ENCODE data around the gene WDPCP. TPM values are rescaled to one million over a fixed set of nuclear protein-coding genes. Genes with fewer than 3 reads are reported as not detected.

The WDPCP gene
- total and polyA plus RNA-seq, 2 donors (not counting 1 experiment from before 2014, with no cell fraction given), result 5.6 to 22.8 TPM

DNA sequence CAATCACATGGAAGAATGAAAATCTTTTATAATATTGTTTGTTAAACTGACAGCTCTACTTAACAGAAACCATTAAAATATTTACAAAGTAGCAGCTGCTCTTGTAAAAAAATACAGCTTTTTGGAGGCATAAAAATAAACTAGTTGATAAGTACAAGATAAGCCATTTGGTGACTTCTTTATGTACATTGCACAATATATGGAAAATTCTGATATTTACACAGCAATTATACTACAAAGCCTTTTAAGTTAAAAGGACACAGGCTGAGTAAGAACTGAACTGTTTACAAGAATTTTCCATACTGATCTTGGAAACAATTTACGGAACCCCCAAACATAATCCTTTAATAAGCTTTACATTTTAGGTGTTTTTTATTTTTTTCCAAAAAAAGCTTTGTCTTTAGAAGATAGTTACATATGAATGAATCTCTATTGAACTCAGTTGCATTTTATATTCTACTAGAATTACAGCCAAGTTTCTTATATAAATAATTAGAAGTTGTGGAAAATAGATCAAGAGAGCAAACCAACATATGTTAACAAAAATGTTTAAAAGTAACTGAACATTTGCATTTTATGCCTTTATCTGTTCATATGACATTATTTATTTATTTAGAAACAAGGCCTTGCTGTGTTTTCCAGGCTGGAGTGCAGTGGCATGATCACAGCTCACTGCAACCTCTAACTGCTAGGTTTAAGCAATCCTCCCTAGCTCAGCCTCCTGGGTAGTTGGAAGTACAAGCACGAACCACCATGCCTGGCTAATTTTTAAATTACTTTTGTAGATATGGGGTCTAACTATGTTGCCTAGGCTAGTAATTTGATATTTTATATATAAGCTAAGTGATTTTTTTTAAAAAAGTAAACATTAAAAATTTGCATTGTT lies 395.1 kb downstream of the WDPCP start:
- CTCF ChIA-PET, result no interaction called here
- Mint-ChIP-seq H3K4me1 (no peaks in the 10 kb centered on the region), H3K27ac (no peak overlapping the region), H3K9me3 (ENCODE audit: insufficient read depth) (peaks cover 11% of the 10 kb centered on the region), H3K4me3 (no peak overlapping the region), H3K27me3 (no peaks in the 10 kb centered on the region)
- no peak overlapping the region for H3K4me3 ChIP-seq (ENCODE audit: control extremely low read depth in 1 of 5, extremely low read depth in 1 of 5, insufficient read depth in 1 of 5, low read depth in 2 of 5, low read length in 4 of 5)
- POLR2A ChIA-PET, result no interaction called here
- no peak overlapping the region for H3K27ac ChIP-seq (ENCODE audit: low read length in 2 of 2)
- no peaks in the 10 kb centered on the region for H3K4me1 ChIP-seq (ENCODE audit: control insufficient read depth in 2 of 2, insufficient read depth in 2 of 2, low read length in 2 of 2)
- no peaks in the 10 kb centered on the region for H3K27me3 ChIP-seq (replicated peaks in 1 of 4; ENCODE audit: control extremely low read depth in 1 of 4, control insufficient read depth in 3 of 4, insufficient read depth in 4 of 4, low read length in 3 of 4)
- DNase-seq (no peak), ATAC-seq (ENCODE audit: low read depth) (no peak)
- no peak overlapping the region for H2AFZ ChIP-seq (ENCODE audit: insufficient read depth, low read depth, low read length, poor library complexity, severe bottlenecking)
- H3K9ac ChIP-seq (ENCODE audit: low read length), result no peak overlapping the region
- H3K4me2 ChIP-seq (replicated peaks; ENCODE audit: low read depth, low read length, poor library complexity, severe bottlenecking), result no peak overlapping the region
- H3K9me3 ChIP-seq (ENCODE audit: control extremely low read depth in 1 of 3, control insufficient read depth in 2 of 3, insufficient read depth in 1 of 3, low read length in 2 of 3), result peaks cover 3 to 16% (median 10%) of the 10 kb centered on the region in 3 donors
- H4K20me1 ChIP-seq (ENCODE audit: control insufficient read depth, insufficient read depth, low read length, poor library complexity, severe bottlenecking), result no peaks in the 10 kb centered on the region
- TF ChIP-seq EZH2 (IDR thresholded peaks at IDR 0.05; ENCODE audit: borderline replicate concordance, insufficient read depth, low read depth, low read length, poor library complexity, severe bottlenecking) (no peak), CTCF (IDR thresholded peaks at IDR 0.05) (no peak)
- no peaks in the 10 kb centered on the region for H3K79me2 ChIP-seq (ENCODE audit: control insufficient read depth, insufficient read depth, low read length)
- no peaks in the 10 kb centered on the region for H3K36me3 ChIP-seq (replicated peaks in 1 of 2; ENCODE audit: control extremely low read depth in 1 of 2, control insufficient read depth in 1 of 2, extremely low read depth in 1 of 2, insufficient read depth in 2 of 2, low read length in 1 of 2)
- intact Hi-C loops (cut with micrococcal nuclease), result no loop called here
- no CpG with 5 or more reads among the region's 2 CpGs for WGBS (ENCODE audit: insufficient coverage)

GRCh38 chr2:63192169-63192888 lies 395.9 kb downstream of the WDPCP start:
- no peaks in the 10 kb centered on the region for H3K36me3 ChIP-seq (replicated peaks in 1 of 2; ENCODE audit: control extremely low read depth in 1 of 2, control insufficient read depth in 1 of 2, extremely low read depth in 1 of 2, insufficient read depth in 2 of 2, low read length in 1 of 2)
- Mint-ChIP-seq H3K27ac (no peak overlapping the region), H3K9me3 (ENCODE audit: insufficient read depth) (peaks cover 13% of the 10 kb centered on the region), H3K4me3 (no peak overlapping the region), H3K4me1 (no peaks in the 10 kb centered on the region), H3K27me3 (no peaks in the 10 kb centered on the region)
- ATAC-seq (ENCODE audit: low read depth) (no peak), DNase-seq (no peak)
- H3K9ac ChIP-seq (ENCODE audit: low read length), result no peak overlapping the region
- TF ChIP-seq EZH2 (IDR thresholded peaks at IDR 0.05; ENCODE audit: borderline replicate concordance, insufficient read depth, low read depth, low read length, poor library complexity, severe bottlenecking) (no peak), CTCF (IDR thresholded peaks at IDR 0.05) (no peak)
- H3K4me1 ChIP-seq (ENCODE audit: control insufficient read depth in 2 of 2, insufficient read depth in 2 of 2, low read length in 2 of 2), result no peaks in the 10 kb centered on the region
- no peaks in the 10 kb centered on the region for H4K20me1 ChIP-seq (ENCODE audit: control insufficient read depth, insufficient read depth, low read length, poor library complexity, severe bottlenecking)
- CTCF ChIA-PET, result no interaction called here
- H3K79me2 ChIP-seq (ENCODE audit: control insufficient read depth, insufficient read depth, low read length), result no peaks in the 10 kb centered on the region
- H3K4me3 ChIP-seq (ENCODE audit: control extremely low read depth in 1 of 5, extremely low read depth in 1 of 5, insufficient read depth in 1 of 5, low read depth in 2 of 5, low read length in 4 of 5), result no peak overlapping the region
- H2AFZ ChIP-seq (ENCODE audit: insufficient read depth, low read depth, low read length, poor library complexity, severe bottlenecking), result no peak overlapping the region
- intact Hi-C loops (cut with micrococcal nuclease), result no loop called here
- peaks cover 6 to 16% (median 15%) of the 10 kb centered on the region in 3 donors for H3K9me3 ChIP-seq (ENCODE audit: control extremely low read depth in 1 of 3, control insufficient read depth in 2 of 3, insufficient read depth in 1 of 3, low read length in 2 of 3)
- POLR2A ChIA-PET, result no interaction called here
- no peaks in the 10 kb centered on the region for H3K27me3 ChIP-seq (replicated peaks in 1 of 4; ENCODE audit: control extremely low read depth in 1 of 4, control insufficient read depth in 3 of 4, insufficient read depth in 4 of 4, low read length in 3 of 4)
- H3K4me2 ChIP-seq (replicated peaks; ENCODE audit: low read depth, low read length, poor library complexity, severe bottlenecking), result no peak overlapping the region
- H3K27ac ChIP-seq (ENCODE audit: low read length in 2 of 2), result no peak overlapping the region

All from B cell (primary cell).